CD4-positive, alpha-beta T cell (primary cell): ENCODE data around the gene CDK15. TPM values are rescaled to one million over a fixed set of nuclear protein-coding genes. Genes with fewer than 3 reads are reported as not detected.

Source experiments
- ATAC-seq: fragments of 200-7000 bp; cut with Tn5 transposase; one replicate; pipeline ENCODE4 v1.10.0; 2022; ENCODE audit warnings: mild to moderate bottlenecking; ENCODE audit not compliant: poor library complexity
- CTCF ChIA-PET: fragments of 350-600 bp; sonication (Branson Sonifier 250); formaldehyde crosslinking; loops from one replicate; lab custom pipeline; 2021; ENCODE audit warnings: antibody characterized with exemption, inconsistent platforms; lab: Charles Lee
- POLR2A ChIA-PET: fragments of 350-600 bp; sonication (Branson Sonifier 250); formaldehyde crosslinking; loops from one replicate; lab custom pipeline; 2021; ENCODE audit warnings: antibody characterized with exemption, inconsistent platforms; lab: Charles Lee
- DNase-seq, 14 experiments: peaks; one replicate each; pipeline ENCODE4 v3.0.0-alpha.2; 2013 to 2020; ENCODE audit warnings: mixed read lengths in 2 of 14
- H3K27ac ChIP-seq, 2 donors: one replicate each; pipeline versions ENCODE4 v1.5.1 to v1.7.0; 2013; ENCODE audit warnings: low read length in 2 of 2, low read depth in 1 of 2, mild to moderate bottlenecking in 1 of 2
- H3K27me3 ChIP-seq, 2 experiments: 1 replicate in 1 of 2; 2 replicates in 1 of 2; pipeline versions ENCODE4 v1.6.1 to v1.7.0; 2013; ENCODE audit warnings: low read length in 2 of 2, control low read depth in 1 of 2, mild to moderate bottlenecking in 1 of 2, moderate library complexity in 1 of 2; ENCODE audit not compliant: insufficient read depth in 2 of 2, control insufficient read depth in 1 of 2
- H3K36me3 ChIP-seq: one replicate; pipeline ENCODE4 v1.6.1; 2013; ENCODE audit warnings: low read length, control low read depth; ENCODE audit not compliant: insufficient read depth
- H3K4me1 ChIP-seq: one replicate; pipeline ENCODE4 v1.6.1; 2013; ENCODE audit warnings: low read length, control low read depth; ENCODE audit not compliant: insufficient read depth
- H3K4me3 ChIP-seq: one replicate; pipeline ENCODE4 v1.5.1; 2013; ENCODE audit warnings: mild to moderate bottlenecking, low read length, moderate library complexity
- H3K9me3 ChIP-seq, 2 experiments: 1 replicate in 1 of 2; 2 replicates in 1 of 2; pipeline versions ENCODE4 v1.6.1 to v1.7.0; 2013; ENCODE audit warnings: low read length in 2 of 2, mild to moderate bottlenecking in 2 of 2, control low read depth in 1 of 2, moderate library complexity in 1 of 2; ENCODE audit not compliant: control insufficient read depth in 1 of 2, insufficient read depth in 1 of 2
- H3K27ac Mint-ChIP-seq: one replicate; pipeline ENCODE4 v1.8.0; 2020; ENCODE audit warnings: mixed read lengths
- H3K27me3 Mint-ChIP-seq: one replicate; pipeline ENCODE4 v1.8.0; 2021; ENCODE audit warnings: mixed read lengths
- H3K36me3 Mint-ChIP-seq: one replicate; pipeline ENCODE4 v1.8.0; 2021; ENCODE audit warnings: low read depth, mixed read lengths
- H3K4me1 Mint-ChIP-seq: one replicate; pipeline ENCODE4 v1.8.0; 2021; ENCODE audit warnings: low read depth, mixed read lengths
- H3K4me3 Mint-ChIP-seq: one replicate; pipeline ENCODE4 v1.8.0; 2020; ENCODE audit warnings: mild to moderate bottlenecking, mixed read lengths
- H3K9me3 Mint-ChIP-seq: one replicate; pipeline ENCODE4 v1.8.0; 2020; ENCODE audit warnings: mixed read lengths
- intact Hi-C, 2 experiments: fragments of 100-400 bp; cut with DNase I in 1 of 2; cut with micrococcal nuclease in 1 of 2; formaldehyde crosslinking; loops; one replicate each; pipeline versions ENCODE4 v1.15.1 to v1.9.0; 2023 to 2025; cut with DNase I, micrococcal nuclease
- total RNA-seq, 174 experiments: library from RNA in 2 of 174; stranded (reverse) in 2 of 174; gene quantifications; one replicate each; pipeline ENCODE4 v1.2.3 and lab custom pipeline; 2021 to 2026
- TF ChIP-seq, protein P1 (sequence below): fragments of 200-600 bp; IDR thresholded peaks from one replicate; pipeline ENCODE4 v1.8.0; 2022; ENCODE audit warnings: antibody characterized with exemption, mild to moderate bottlenecking

The CDK15 gene
- total RNA-seq, 2 experiments from 2014 or later: not detected

DNA sequence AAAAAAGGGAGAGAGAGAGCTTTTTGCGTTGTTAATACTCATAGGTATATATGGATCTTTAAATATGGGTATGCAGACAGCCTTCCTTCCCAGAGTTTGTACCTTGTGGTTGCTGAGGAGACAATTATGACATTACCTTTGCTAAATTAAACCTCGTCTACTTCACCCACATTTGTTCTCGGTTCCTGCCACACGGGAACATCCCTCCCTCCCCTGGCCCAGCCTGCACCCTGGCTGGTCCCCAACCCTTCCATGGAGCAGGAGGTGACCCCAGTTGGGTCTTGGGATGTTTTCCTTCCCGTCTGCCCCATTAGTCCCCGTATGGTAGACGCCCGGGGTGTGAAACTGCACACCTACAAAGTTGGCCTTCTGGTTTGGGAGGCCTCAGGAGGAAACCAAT is 122.0 kb downstream of the CDK15 start:
- H3K27ac Mint-ChIP-seq: no peak overlapping the region
- H3K4me1 ChIP-seq: no peaks in the 10 kb centered on the region
- H3K9me3 ChIP-seq: no peaks in the 10 kb centered on the region
- H3K36me3 Mint-ChIP-seq: no peaks in the 10 kb centered on the region
- no peak overlapping the region for H3K4me3 Mint-ChIP-seq
- no peaks in the 10 kb centered on the region for H3K4me1 Mint-ChIP-seq
- TF ChIP-seq, protein P1, sequence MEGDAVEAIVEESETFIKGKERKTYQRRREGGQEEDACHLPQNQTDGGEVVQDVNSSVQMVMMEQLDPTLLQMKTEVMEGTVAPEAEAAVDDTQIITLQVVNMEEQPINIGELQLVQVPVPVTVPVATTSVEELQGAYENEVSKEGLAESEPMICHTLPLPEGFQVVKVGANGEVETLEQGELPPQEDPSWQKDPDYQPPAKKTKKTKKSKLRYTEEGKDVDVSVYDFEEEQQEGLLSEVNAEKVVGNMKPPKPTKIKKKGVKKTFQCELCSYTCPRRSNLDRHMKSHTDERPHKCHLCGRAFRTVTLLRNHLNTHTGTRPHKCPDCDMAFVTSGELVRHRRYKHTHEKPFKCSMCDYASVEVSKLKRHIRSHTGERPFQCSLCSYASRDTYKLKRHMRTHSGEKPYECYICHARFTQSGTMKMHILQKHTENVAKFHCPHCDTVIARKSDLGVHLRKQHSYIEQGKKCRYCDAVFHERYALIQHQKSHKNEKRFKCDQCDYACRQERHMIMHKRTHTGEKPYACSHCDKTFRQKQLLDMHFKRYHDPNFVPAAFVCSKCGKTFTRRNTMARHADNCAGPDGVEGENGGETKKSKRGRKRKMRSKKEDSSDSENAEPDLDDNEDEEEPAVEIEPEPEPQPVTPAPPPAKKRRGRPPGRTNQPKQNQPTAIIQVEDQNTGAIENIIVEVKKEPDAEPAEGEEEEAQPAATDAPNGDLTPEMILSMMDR: no peak
- no peak for DNase-seq
- ChIA-PET POLR2A (no interaction called here), CTCF (no interaction called here)
- H3K27me3 ChIP-seq: peaks cover 0 to 3% of the 10 kb centered on the region in 2 experiments
- intact Hi-C loops: no loop called here
- no peaks in the 10 kb centered on the region for H3K36me3 ChIP-seq
- no peak overlapping the region for H3K27ac ChIP-seq
- no peaks in the 10 kb centered on the region for H3K9me3 Mint-ChIP-seq
- H3K4me3 ChIP-seq: no peak overlapping the region
- no peak for ATAC-seq
- H3K27me3 Mint-ChIP-seq: peaks cover 36% of the 10 kb centered on the region

DNA sequence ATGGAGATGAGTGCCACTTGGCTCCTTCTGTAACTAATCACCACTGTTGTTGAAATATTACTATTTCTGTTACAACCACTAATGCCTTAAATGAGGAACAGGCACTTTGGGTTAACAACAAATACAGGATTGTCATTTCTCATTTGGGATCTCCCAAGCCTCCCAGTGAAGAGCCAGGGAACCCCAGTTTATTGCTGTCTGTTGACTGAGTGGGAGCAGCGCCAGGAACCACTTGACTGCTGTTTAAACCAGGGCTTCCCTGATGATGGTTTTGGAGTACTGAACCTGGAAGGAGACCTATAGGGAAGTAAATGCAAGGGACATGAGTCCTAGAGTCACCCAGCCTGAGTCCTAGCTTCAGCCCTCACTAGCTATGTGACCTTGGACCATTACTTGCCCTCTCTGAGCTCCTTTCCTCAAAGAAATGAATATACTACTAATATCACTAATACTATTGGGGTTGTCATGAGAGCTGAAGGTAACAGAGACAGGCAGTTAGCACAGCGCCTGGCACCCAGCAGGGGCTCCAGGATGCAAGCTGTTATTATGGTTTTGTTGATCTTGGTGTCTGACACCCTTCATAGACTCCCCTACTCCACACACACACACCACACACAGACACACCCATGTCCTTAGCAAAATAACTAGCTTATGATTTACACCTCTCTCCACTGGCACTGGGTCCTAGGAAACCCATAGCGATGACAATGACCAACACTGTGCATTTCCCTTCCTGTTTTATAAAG is 123.1 kb downstream of the CDK15 start:
- Mint-ChIP-seq H3K4me1 (no peaks in the 10 kb centered on the region), H3K4me3 (no peak overlapping the region), H3K27me3 (peaks cover 38% of the 10 kb centered on the region), H3K9me3 (no peaks in the 10 kb centered on the region), H3K27ac (no peak overlapping the region), H3K36me3 (no peaks in the 10 kb centered on the region)
- intact Hi-C loops: no loop called here
- Histone ChIP-seq H3K27ac (no peak overlapping the region), H3K27me3 (peaks cover 0 to 3% of the 10 kb centered on the region in 2 experiments), H3K4me3 (no peak overlapping the region), H3K36me3 (no peaks in the 10 kb centered on the region), H3K4me1 (no peaks in the 10 kb centered on the region), H3K9me3 (no peaks in the 10 kb centered on the region)
- DNase-seq: no peak
- CTCF ChIA-PET: interaction anchor here (0.5 to 1.2 kb wide), 2 partner anchors 69 to 1902 kb away, joined by 3 read pairs; no protein-coding TSS in a partner anchor
- POLR2A ChIA-PET: no interaction called here
- no peak for ATAC-seq
- TF ChIP-seq, protein P1: no peak

DNA sequence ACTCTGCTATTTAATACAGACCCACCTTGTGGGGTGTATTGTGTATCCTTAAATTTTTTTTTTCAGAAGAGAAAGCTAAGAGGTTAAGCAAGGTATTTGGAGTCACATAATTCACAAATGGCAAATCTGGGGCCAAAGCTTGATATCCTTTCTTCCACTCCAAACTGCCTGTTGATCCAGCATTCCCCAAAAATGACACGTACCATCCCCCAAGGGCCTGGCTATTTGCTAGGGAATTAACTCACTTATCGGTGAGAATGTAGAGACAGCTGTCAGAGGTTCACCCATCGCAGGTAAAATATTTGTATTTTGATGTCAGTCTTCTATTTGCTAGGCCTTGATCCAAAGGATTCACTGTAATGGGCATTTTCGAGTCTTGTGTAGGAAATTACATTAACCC is 123.7 kb downstream of the CDK15 start:
- TF ChIP-seq, protein P1: no peak
- H3K36me3 ChIP-seq: no peaks in the 10 kb centered on the region
- peaks cover 0 to 2% of the 10 kb centered on the region in 2 experiments for H3K9me3 ChIP-seq
- no peak overlapping the region for H3K4me3 Mint-ChIP-seq
- H3K36me3 Mint-ChIP-seq: no peaks in the 10 kb centered on the region
- H3K4me3 ChIP-seq: no peak overlapping the region
- CTCF ChIA-PET: interaction anchor here (1.2 kb wide), 1 partner anchor 69 kb away, joined by 3 read pairs; no protein-coding TSS in a partner anchor
- no peaks in the 10 kb centered on the region for H3K9me3 Mint-ChIP-seq
- H3K4me1 Mint-ChIP-seq: no peaks in the 10 kb centered on the region
- peaks cover 0 to 3% of the 10 kb centered on the region in 2 experiments for H3K27me3 ChIP-seq
- H3K4me1 ChIP-seq: no peaks in the 10 kb centered on the region
- peaks cover 32% of the 10 kb centered on the region for H3K27me3 Mint-ChIP-seq
- no peak overlapping the region for H3K27ac ChIP-seq
- intact Hi-C loops: no loop called here
- H3K27ac Mint-ChIP-seq: no peak overlapping the region
- POLR2A ChIA-PET: no interaction called here
- ATAC-seq (no peak), DNase-seq (no peak)
